ENCODE data around the gene MICB.
A peak's percentile ranks its signal among the peaks of the same experiment; 100 is the strongest.

Gene MICB

GRCh38 chr6:31541658-31542521 lies 43.9 kb downstream of the MICB start, which contains the start of gene DDX39B:
Gene DDX39B (minus strand): TSS chr6:31542003. CDS start chr6:31540532, 1,471 bp downstream.
- TF ChIP-seq CTCF (IDR thresholded peaks at IDR 0.05): no peak
- peaks cover 20% of the 10 kb centered on the region for H3K4me1 ChIP-seq

GRCh38 chr6:31543639-31544038 lies 45.7 kb downstream of the MICB start:
- H3K27ac ChIP-seq: peak overlapping the region; percentile 92
- no peak for TF ChIP-seq CTCF (IDR thresholded peaks at IDR 0.05)
- H3K79me2 ChIP-seq: peaks cover 47% of the 10 kb centered on the region
- H3K9ac ChIP-seq: no peak overlapping the region
- H3K4me1 ChIP-seq: peaks cover 22% of the 10 kb centered on the region
- H3K36me3 ChIP-seq (ENCODE audit: control insufficient read depth, insufficient read depth, low read length): no peaks in the 10 kb centered on the region
- no peak overlapping the region for H3K4me2 ChIP-seq (ENCODE audit: low read length)
- H3K4me3 ChIP-seq (ENCODE audit: low read depth, low read length): no peak overlapping the region
- H2AFZ ChIP-seq: no peak overlapping the region
- no peaks in the 10 kb centered on the region for H3K9me3 ChIP-seq (ENCODE audit: control insufficient read depth, low read length)
- H3K27me3 ChIP-seq (ENCODE audit: control insufficient read depth, insufficient read depth, low read length): no peaks in the 10 kb centered on the region

More at GRCh38 chr6:31541658-31542521, 43.9 kb downstream of the MICB start, which contains the start of gene DDX39B:
- Histone ChIP-seq H3K4me2 (ENCODE audit: low read length) (peak within 1 kb of the TSS; percentile 59), H2AFZ (peak within 1 kb of the TSS; percentile 82), H3K27ac (peak within 1 kb of the TSS; percentile 92), H3K9ac (peak within 1 kb of the TSS; percentile 90), H3K4me3 (ENCODE audit: low read depth, low read length) (peak within 1 kb of the TSS; percentile 99), H3K36me3 (ENCODE audit: control insufficient read depth, insufficient read depth, low read length) (no peaks in the 10 kb centered on the region), H3K79me2 (peaks cover 40% of the 10 kb centered on the region), H3K27me3 (ENCODE audit: control insufficient read depth, insufficient read depth, low read length) (no peaks in the 10 kb centered on the region), H3K9me3 (ENCODE audit: control insufficient read depth, low read length) (no peaks in the 10 kb centered on the region)

GRCh38 chr6:31544676-31545075 lies 46.7 kb downstream of the MICB start:
- Histone ChIP-seq H3K4me2 (ENCODE audit: low read length) (no peak overlapping the region), H3K36me3 (ENCODE audit: control insufficient read depth, insufficient read depth, low read length) (no peaks in the 10 kb centered on the region), H3K27me3 (ENCODE audit: control insufficient read depth, insufficient read depth, low read length) (no peaks in the 10 kb centered on the region), H3K27ac (no peak overlapping the region), H2AFZ (no peak overlapping the region), H3K4me1 (peaks cover 24% of the 10 kb centered on the region), H3K9ac (no peak overlapping the region), H3K9me3 (ENCODE audit: control insufficient read depth, low read length) (no peaks in the 10 kb centered on the region), H3K4me3 (ENCODE audit: low read depth, low read length) (no peak overlapping the region), H3K79me2 (peaks cover 38% of the 10 kb centered on the region)
- no peak for TF ChIP-seq CTCF (IDR thresholded peaks at IDR 0.05)

GRCh38 chr6:31545291-31545690 lies 47.3 kb downstream of the MICB start:
- TF ChIP-seq CTCF (IDR thresholded peaks at IDR 0.05): no peak
- Histone ChIP-seq H3K79me2 (peaks cover 32% of the 10 kb centered on the region), H3K27ac (no peak overlapping the region), H3K9ac (no peak overlapping the region), H3K4me1 (peaks cover 18% of the 10 kb centered on the region), H3K4me3 (ENCODE audit: low read depth, low read length) (no peak overlapping the region), H3K9me3 (ENCODE audit: control insufficient read depth, low read length) (no peaks in the 10 kb centered on the region), H3K27me3 (ENCODE audit: control insufficient read depth, insufficient read depth, low read length) (no peaks in the 10 kb centered on the region), H3K4me2 (ENCODE audit: low read length) (no peak overlapping the region), H3K36me3 (ENCODE audit: control insufficient read depth, insufficient read depth, low read length) (no peaks in the 10 kb centered on the region), H2AFZ (no peak overlapping the region)

Measured in parathyroid adenoma (tissue), 2 donors.